Coronary artery (tissue), 2 donors: Measurements from ENCODE around the gene CYGB.
A peak's percentile ranks its signal among the peaks of the same experiment; 100 is the strongest.
"Not testable (repeated sequence)": the region's sequence is repeated elsewhere in the genome, so short reads cannot be mapped to it uniquely, and the experiment has no call there.

Experiments used
- DNase-seq: peaks from one replicate; pipeline ENCODE4 v3.0.0-alpha.2; 2017; ENCODE audit warnings: low spot score
- H3K27ac ChIP-seq, 2 donors: fragments of 200-600 bp; sonication (generic); one replicate each; pipeline ENCODE4 v1.5.1; 2016 to 2019
- H3K4me3 ChIP-seq: fragments of 200-600 bp; sonication (generic); 2 replicates; pipeline ENCODE4 v1.5.1; 2016; ENCODE audit warnings: mild to moderate bottlenecking, moderate library complexity
- TF ChIP-seq, protein P1 (sequence below): fragments of 200-600 bp; sonication (generic); IDR thresholded peaks from one replicate; pipeline ENCODE4 v1.5.1; 2019; ENCODE audit warnings: antibody characterized with exemption

The CYGB gene

DNA sequence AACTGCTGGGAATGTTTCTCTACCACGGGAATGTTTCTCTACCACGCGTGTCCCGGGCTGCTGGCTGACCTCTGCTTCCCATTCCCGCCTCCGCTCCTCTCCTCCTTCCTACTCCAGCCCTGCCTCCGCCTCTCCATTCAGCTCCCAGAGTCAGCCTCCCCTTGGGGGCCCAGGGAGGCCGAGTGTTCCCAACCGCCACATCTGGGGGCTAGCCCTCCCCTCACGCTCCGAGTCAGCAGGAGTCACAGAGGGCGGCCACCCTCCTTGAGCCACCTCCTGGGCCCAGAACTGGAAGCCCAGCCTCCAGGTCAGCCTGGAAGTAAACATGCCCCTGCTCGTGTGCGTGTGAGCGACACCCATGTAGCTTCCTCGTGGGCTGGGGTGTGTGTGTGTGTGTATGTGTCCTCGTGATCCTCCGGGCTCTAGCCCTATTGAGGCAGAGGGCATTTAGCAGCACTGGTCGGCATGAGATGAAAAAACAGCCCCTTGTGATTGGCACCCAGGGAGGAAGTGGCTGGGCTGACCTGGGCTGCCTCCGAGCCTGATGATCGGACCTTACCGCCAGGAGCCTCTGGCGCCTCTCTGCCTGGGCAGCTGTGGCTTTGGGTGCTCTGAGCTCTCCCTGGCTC lies 7.3 kb downstream of the CYGB start:
- Histone ChIP-seq H3K4me3 (peak overlapping the region; percentile 42), H3K27ac (peak overlapping the region; percentile 90 to 91)
- TF ChIP-seq, protein P1, sequence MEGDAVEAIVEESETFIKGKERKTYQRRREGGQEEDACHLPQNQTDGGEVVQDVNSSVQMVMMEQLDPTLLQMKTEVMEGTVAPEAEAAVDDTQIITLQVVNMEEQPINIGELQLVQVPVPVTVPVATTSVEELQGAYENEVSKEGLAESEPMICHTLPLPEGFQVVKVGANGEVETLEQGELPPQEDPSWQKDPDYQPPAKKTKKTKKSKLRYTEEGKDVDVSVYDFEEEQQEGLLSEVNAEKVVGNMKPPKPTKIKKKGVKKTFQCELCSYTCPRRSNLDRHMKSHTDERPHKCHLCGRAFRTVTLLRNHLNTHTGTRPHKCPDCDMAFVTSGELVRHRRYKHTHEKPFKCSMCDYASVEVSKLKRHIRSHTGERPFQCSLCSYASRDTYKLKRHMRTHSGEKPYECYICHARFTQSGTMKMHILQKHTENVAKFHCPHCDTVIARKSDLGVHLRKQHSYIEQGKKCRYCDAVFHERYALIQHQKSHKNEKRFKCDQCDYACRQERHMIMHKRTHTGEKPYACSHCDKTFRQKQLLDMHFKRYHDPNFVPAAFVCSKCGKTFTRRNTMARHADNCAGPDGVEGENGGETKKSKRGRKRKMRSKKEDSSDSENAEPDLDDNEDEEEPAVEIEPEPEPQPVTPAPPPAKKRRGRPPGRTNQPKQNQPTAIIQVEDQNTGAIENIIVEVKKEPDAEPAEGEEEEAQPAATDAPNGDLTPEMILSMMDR = no peak
- DNase-seq = no peak

GRCh38 chr17:76529224-76530094 lies 8.1 kb downstream of the CYGB start:
- peak; percentile 89 for DNase-seq
- TF ChIP-seq, protein P1 = no peak
- peak overlapping the region; percentile 42 for H3K4me3 ChIP-seq
- peak overlapping the region; percentile 90 to 91 for H3K27ac ChIP-seq

GRCh38 chr17:76528528-76529223 lies 8.8 kb downstream of the CYGB start:
- Histone ChIP-seq H3K4me3 (peak overlapping the region; percentile 42), H3K27ac (peak overlapping the region; percentile 90 to 91)
- no peak for DNase-seq
- TF ChIP-seq, protein P1 = no peak

DNA sequence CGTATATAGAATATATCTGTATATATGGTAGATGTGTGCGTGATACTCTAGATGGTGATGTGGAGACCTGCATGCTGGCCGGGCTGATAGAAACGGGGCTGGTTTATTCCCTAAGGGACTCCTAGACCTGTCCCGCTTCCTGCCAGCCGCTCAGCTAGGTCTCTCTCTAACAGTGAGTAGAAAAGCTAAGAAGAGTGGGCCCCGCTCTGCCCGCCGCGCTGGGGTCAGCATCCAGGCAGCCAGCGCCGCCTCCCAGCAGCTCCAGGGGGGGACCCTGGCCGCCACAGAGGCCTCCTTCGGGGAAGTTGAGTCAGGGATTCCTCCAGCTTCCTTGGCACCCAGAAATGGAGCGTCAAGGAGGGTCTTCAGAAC lies 9.4 kb downstream of the CYGB start:
- Histone ChIP-seq H3K27ac (peak overlapping the region; percentile 90 to 91), H3K4me3 (peak overlapping the region; percentile 16)
- DNase-seq = no peak
- TF ChIP-seq, protein P1 = no peak

GRCh38 chr17:76527430-76528111 lies 9.9 kb downstream of the CYGB start:
- DNase-seq = no peak
- no peak overlapping the region for H3K4me3 ChIP-seq
- H3K27ac ChIP-seq = peak overlapping the region; percentile 80 to 91
- TF ChIP-seq, protein P1 = no peak

GRCh38 chr17:76527016-76527415 lies 10.5 kb downstream of the CYGB start:
- peak overlapping the region; percentile 80 to 91 for H3K27ac ChIP-seq
- not testable (repeated sequence) for H3K4me3 ChIP-seq, DNase-seq

- peak overlapping the region in 1 of 2 donors; percentile 51 for H3K27ac ChIP-seq
- DNase-seq, H3K4me3 ChIP-seq: not testable (repeated sequence)
These were observed 12.0 kb downstream of the CYGB start for GRCh38 chr17:76525513-76525833.
